GM21360 (cell line): ENCODE measurements around the gene KRTAP22-1.

Source experiments
- ATAC-seq: cut with Tn5 transposase; IDR thresholded peaks from one replicate; pipeline ENCODE4 v1.9.1; 2021; ENCODE audit warnings: mild to moderate bottlenecking, moderate library complexity; ENCODE audit not compliant: unreplicated experiment

The KRTAP22-1 gene

GRCh38 chr21:30600787-30601186, at the start of gene KRTAP22-1:
KRTAP22-1 (plus strand) TSS chr21:30601087.
- no peak for ATAC-seq

- ATAC-seq = no peak
Measured at GRCh38 chr21:30552782-30553181, 48.1 kb upstream of the KRTAP22-1 start.

GRCh38 chr21:30555095-30555494, 45.8 kb upstream of the KRTAP22-1 start:
- ATAC-seq = no peak

GRCh38 chr21:30561264-30561895, 39.5 kb upstream of the KRTAP22-1 start, which contains the start of gene KRTAP19-7:
KRTAP19-7 (minus strand) TSS chr21:30561314; CDS start chr21:30561289, 25 bp downstream.
- ATAC-seq = no peak

GRCh38 chr21:30561957-30562356, 38.9 kb upstream of the KRTAP22-1 start:
- ATAC-seq = no peak

GRCh38 chr21:30563072-30563471, 37.8 kb upstream of the KRTAP22-1 start:
- ATAC-seq = no peak

- ATAC-seq = no peak
Measured at GRCh38 chr21:30563630-30564029, 37.3 kb upstream of the KRTAP22-1 start.

GRCh38 chr21:30567617-30568016, 33.3 kb upstream of the KRTAP22-1 start:
- no peak for ATAC-seq

GRCh38 chr21:30577766-30578165, 23.1 kb upstream of the KRTAP22-1 start:
- no peak for ATAC-seq

GRCh38 chr21:30579346-30579745, 21.5 kb upstream of the KRTAP22-1 start:
- no peak for ATAC-seq

- no peak for ATAC-seq
Measured at GRCh38 chr21:30580132-30580531, 20.8 kb upstream of the KRTAP22-1 start.

GRCh38 chr21:30582870-30583269, 18.0 kb upstream of the KRTAP22-1 start:
- no peak for ATAC-seq

GRCh38 chr21:30590297-30590696, 10.6 kb upstream of the KRTAP22-1 start, which contains the start of gene KRTAP22-2:
KRTAP22-2 (minus strand) TSS chr21:30590397.
- ATAC-seq = no peak

GRCh38 chr21:30592140-30592539, 8.7 kb upstream of the KRTAP22-1 start, which contains the start of gene KRTAP6-3:
KRTAP6-3 (plus strand) TSS chr21:30592440; CDS start chr21:30592446, 6 bp downstream.
- no peak for ATAC-seq

GRCh38 chr21:30598802-30599201, 2.1 kb upstream of the KRTAP22-1 start, which contains the start of gene KRTAP6-2:
KRTAP6-2 (minus strand) TSS chr21:30598902; CDS start chr21:30598874, 28 bp downstream.
- no peak for ATAC-seq

GRCh38 chr21:30605968-30606367, 5.1 kb downstream of the KRTAP22-1 start:
- ATAC-seq = no peak

- ATAC-seq = no peak
Measured at GRCh38 chr21:30612132-30612531, 11.2 kb downstream of the KRTAP22-1 start.

GRCh38 chr21:30613836-30614235, 12.9 kb downstream of the KRTAP22-1 start, which contains the start of gene KRTAP6-1:
KRTAP6-1 (minus strand) TSS chr21:30613930; CDS start chr21:30613904, 26 bp downstream.
- ATAC-seq = no peak

GRCh38 chr21:30615199-30615598, 14.3 kb downstream of the KRTAP22-1 start:
- ATAC-seq = no peak

- no peak for ATAC-seq
Measured at GRCh38 chr21:30616125-30616524, 15.2 kb downstream of the KRTAP22-1 start, which contains the start of gene KRTAP20-1. KRTAP20-1 (plus strand) TSS chr21:30616425; CDS start chr21:30616455, 30 bp downstream.

- no peak for ATAC-seq
Measured at GRCh38 chr21:30620080-30620479, 19.2 kb downstream of the KRTAP22-1 start.

- no peak for ATAC-seq
Measured at GRCh38 chr21:30620522-30620921, 19.6 kb downstream of the KRTAP22-1 start, which contains the start of gene KRTAP20-4. KRTAP20-4 (plus strand) TSS chr21:30620627.
